Endothelial cell of umbilical vein (primary cell): Measurements from ENCODE around the gene NAMPT.

Experiments used
- POLR2A ChIP-seq: IDR thresholded peaks from 2 replicates; pipeline ENCODE4 v1.6.1; 2012; ENCODE audit warnings: low read depth, mild to moderate bottlenecking, control low read depth, low read length
- TF ChIP-seq, protein P1 (sequence below), 2 donors: IDR thresholded peaks; 1 replicate in 1 of 2; 2 replicates in 1 of 2; pipeline ENCODE4 v1.5.1; 2011; ENCODE audit warnings: low read length in 2 of 2, mild to moderate bottlenecking in 2 of 2, moderate library complexity in 2 of 2, control low read depth in 1 of 2, inconsistent platforms in 1 of 2, low read depth in 1 of 2; ENCODE audit not compliant: insufficient read depth in 1 of 2; ENCODE audit errors: extremely low read depth in 1 of 2

DNA sequence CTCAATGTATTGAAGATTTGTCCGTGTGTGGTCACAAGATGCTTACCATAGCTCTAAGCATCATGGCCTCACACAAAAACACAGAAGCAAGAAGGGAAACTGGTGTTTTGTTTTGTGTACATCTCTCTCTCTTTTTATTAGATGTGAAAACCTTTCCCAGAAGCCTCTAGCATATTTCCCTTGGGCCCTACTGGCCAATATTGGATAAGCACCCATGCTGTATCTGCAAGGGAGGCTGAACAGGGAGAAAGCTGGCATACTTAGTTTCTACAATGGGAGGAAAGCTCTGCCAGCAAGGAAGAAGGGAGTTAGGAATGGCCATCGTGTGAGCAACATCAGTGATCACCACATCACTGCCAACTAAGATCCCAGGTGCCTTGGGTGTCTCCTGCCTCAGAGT lies 9.6 kb upstream of the NAMPT start:
- TF ChIP-seq, protein P1, sequence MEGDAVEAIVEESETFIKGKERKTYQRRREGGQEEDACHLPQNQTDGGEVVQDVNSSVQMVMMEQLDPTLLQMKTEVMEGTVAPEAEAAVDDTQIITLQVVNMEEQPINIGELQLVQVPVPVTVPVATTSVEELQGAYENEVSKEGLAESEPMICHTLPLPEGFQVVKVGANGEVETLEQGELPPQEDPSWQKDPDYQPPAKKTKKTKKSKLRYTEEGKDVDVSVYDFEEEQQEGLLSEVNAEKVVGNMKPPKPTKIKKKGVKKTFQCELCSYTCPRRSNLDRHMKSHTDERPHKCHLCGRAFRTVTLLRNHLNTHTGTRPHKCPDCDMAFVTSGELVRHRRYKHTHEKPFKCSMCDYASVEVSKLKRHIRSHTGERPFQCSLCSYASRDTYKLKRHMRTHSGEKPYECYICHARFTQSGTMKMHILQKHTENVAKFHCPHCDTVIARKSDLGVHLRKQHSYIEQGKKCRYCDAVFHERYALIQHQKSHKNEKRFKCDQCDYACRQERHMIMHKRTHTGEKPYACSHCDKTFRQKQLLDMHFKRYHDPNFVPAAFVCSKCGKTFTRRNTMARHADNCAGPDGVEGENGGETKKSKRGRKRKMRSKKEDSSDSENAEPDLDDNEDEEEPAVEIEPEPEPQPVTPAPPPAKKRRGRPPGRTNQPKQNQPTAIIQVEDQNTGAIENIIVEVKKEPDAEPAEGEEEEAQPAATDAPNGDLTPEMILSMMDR (IDR thresholded peaks at IDR 0.05; ENCODE audit: extremely low read depth in 1 of 2, insufficient read depth in 1 of 2, low read depth in 1 of 2, low read length in 2 of 2), result no peak
- no peak for TF ChIP-seq POLR2A
